K562 (cell line): ENCODE data around the gene KLF18.

Experiments used
- GATA2 ChIP-seq: sonication (generic); formaldehyde crosslinking; IDR thresholded peaks from 2 replicates; pipeline ENCODE4 v1.4.0; 2020; ENCODE audit warnings: mild to moderate bottlenecking, missing genetic modification reagents
- NRF1 ChIP-seq, 2 experiments: fragments of 450-650 bp; IDR thresholded peaks in 1 of 2; conservative IDR thresholded peaks in 1 of 2; 2 replicates each; pipeline ENCODE4 v1.6.1; 2014; ENCODE audit warnings: mild to moderate bottlenecking in 2 of 2
- POLR2A ChIP-seq: fragments of 450-650 bp; conservative IDR thresholded peaks from 2 replicates; pipeline ENCODE4 v1.6.1; 2016
- POLR2AphosphoS5 ChIP-seq: IDR thresholded peaks from 2 replicates; pipeline ENCODE4 v1.6.1; 2011; ENCODE audit warnings: mild to moderate bottlenecking, low read depth, low read length, moderate library complexity; ENCODE audit not compliant: control insufficient read depth, insufficient read depth

- no peak for TF ChIP-seq GATA2 (CRISPR knock-in tag)
- no peak for TF ChIP-seq POLR2AphosphoS5
- no peak for TF ChIP-seq POLR2A
- no peak for TF ChIP-seq NRF1 (conservative IDR thresholded peaks at IDR 0.05 in 1 of 2, IDR thresholded peaks at IDR 0.05 in 1 of 2)
Observed at GRCh38 chr1:44108241-44108640, 33.2 kb downstream of the KLF18 start.
